Neural crest cell (in vitro differentiated cells): Measurements from ENCODE around the gene INPP4B. TPM values are rescaled to one million over a fixed set of nuclear protein-coding genes. Genes with fewer than 3 reads are reported as not detected.

Experiments used
- DNase-seq: peaks from one replicate; pipeline ENCODE4 v3.0.0; 2021; ENCODE audit warnings: low read depth, mixed read lengths, low spot score
- H3K27ac Mint-ChIP-seq: one replicate; pipeline ENCODE4 v1.8.0; 2021; ENCODE audit warnings: mild to moderate bottlenecking, mixed read lengths; ENCODE audit not compliant: unreplicated experiment
- H3K27me3 Mint-ChIP-seq: 2 replicates; pipeline ENCODE4 v1.8.0; 2021; ENCODE audit warnings: low read depth, mild to moderate bottlenecking, mixed read lengths
- H3K36me3 Mint-ChIP-seq: 2 replicates; pipeline ENCODE4 v1.8.0; 2021; ENCODE audit warnings: low read depth, mild to moderate bottlenecking, mixed read lengths
- H3K4me1 Mint-ChIP-seq: 2 replicates; pipeline ENCODE4 v1.8.0; 2021; ENCODE audit warnings: mixed read lengths
- H3K4me3 Mint-ChIP-seq: one replicate; pipeline ENCODE4 v1.8.0; 2021; ENCODE audit warnings: mild to moderate bottlenecking, mixed read lengths
- H3K9me3 Mint-ChIP-seq: 2 replicates; pipeline ENCODE4 v1.8.0; 2021; ENCODE audit warnings: mixed read lengths
- CTCF ChIP-seq: fragments of 200-600 bp; sonication (generic); conservative IDR thresholded peaks from 2 replicates; pipeline ENCODE4 v1.5.0; 2021; ENCODE audit warnings: antibody characterized with exemption, mild to moderate bottlenecking
- total RNA-seq: library from RNA; stranded (reverse); gene quantifications from 2 replicates; pipeline ENCODE4 v1.2.1, GENCODE V29; 2021

The INPP4B gene
- total RNA-seq, 1 donor from 2014 or later, result 7.3 TPM

GRCh38 chr4:142267101-142267500 lies 579.0 kb downstream of the INPP4B start:
- H3K27me3 Mint-ChIP-seq, result no peaks in the 10 kb centered on the region
- no peak for TF ChIP-seq CTCF
- DNase-seq, result no peak
- peaks cover 2% of the 10 kb centered on the region for H3K9me3 Mint-ChIP-seq
- no peak overlapping the region for H3K27ac Mint-ChIP-seq
- H3K4me3 Mint-ChIP-seq, result no peak overlapping the region
- H3K4me1 Mint-ChIP-seq, result peaks cover 13% of the 10 kb centered on the region
- no peaks in the 10 kb centered on the region for H3K36me3 Mint-ChIP-seq

- Mint-ChIP-seq H3K36me3 (no peaks in the 10 kb centered on the region), H3K27ac (no peak overlapping the region), H3K27me3 (no peaks in the 10 kb centered on the region), H3K4me1 (peaks cover 13% of the 10 kb centered on the region), H3K9me3 (peaks cover 2% of the 10 kb centered on the region), H3K4me3 (no peak overlapping the region)
- TF ChIP-seq CTCF, result no peak
- DNase-seq, result no peak
Observed at GRCh38 chr4:142265946-142266345, 580.2 kb downstream of the INPP4B start.

- no peaks in the 10 kb centered on the region for H3K36me3 Mint-ChIP-seq
- no peak for DNase-seq
- H3K4me3 Mint-ChIP-seq, result no peak overlapping the region
- H3K27ac Mint-ChIP-seq, result no peak overlapping the region
- H3K27me3 Mint-ChIP-seq, result no peaks in the 10 kb centered on the region
- TF ChIP-seq CTCF, result no peak
- H3K9me3 Mint-ChIP-seq, result peaks cover 2% of the 10 kb centered on the region
- H3K4me1 Mint-ChIP-seq, result peaks cover 13% of the 10 kb centered on the region
Observed at GRCh38 chr4:142265536-142265935, 580.6 kb downstream of the INPP4B start.

GRCh38 chr4:142264961-142265360 lies 581.1 kb downstream of the INPP4B start:
- peaks cover 10% of the 10 kb centered on the region for H3K4me1 Mint-ChIP-seq
- no peak for DNase-seq
- no peak for TF ChIP-seq CTCF
- no peak overlapping the region for H3K27ac Mint-ChIP-seq
- H3K36me3 Mint-ChIP-seq, result no peaks in the 10 kb centered on the region
- H3K27me3 Mint-ChIP-seq, result no peaks in the 10 kb centered on the region
- peaks cover 2% of the 10 kb centered on the region for H3K9me3 Mint-ChIP-seq
- no peak overlapping the region for H3K4me3 Mint-ChIP-seq

GRCh38 chr4:142262956-142263355 lies 583.1 kb downstream of the INPP4B start:
- TF ChIP-seq CTCF, result no peak
- Mint-ChIP-seq H3K4me3 (no peak overlapping the region), H3K9me3 (no peaks in the 10 kb centered on the region), H3K27ac (no peak overlapping the region), H3K36me3 (no peaks in the 10 kb centered on the region), H3K4me1 (no peaks in the 10 kb centered on the region), H3K27me3 (no peaks in the 10 kb centered on the region)
- no peak for DNase-seq

GRCh38 chr4:142248946-142249345 lies 597.2 kb downstream of the INPP4B start:
- TF ChIP-seq CTCF, result no peak
- Mint-ChIP-seq H3K9me3 (peaks cover 3% of the 10 kb centered on the region), H3K4me1 (peaks cover 3% of the 10 kb centered on the region), H3K36me3 (peaks cover 9% of the 10 kb centered on the region), H3K27me3 (no peaks in the 10 kb centered on the region), H3K27ac (no peak overlapping the region), H3K4me3 (no peak overlapping the region)
- no peak for DNase-seq
